ENCODE data around the gene ZMYM1. TPM values are rescaled to one million over a fixed set of nuclear protein-coding genes. Genes with fewer than 3 reads are reported as not detected.
A peak's percentile ranks its signal among the peaks of the same experiment; 100 is the strongest.

Gene ZMYM1
- total RNA-seq, 4 donors from 2014 or later = 3.7 to 19.7 (median 13.5) TPM

DNA sequence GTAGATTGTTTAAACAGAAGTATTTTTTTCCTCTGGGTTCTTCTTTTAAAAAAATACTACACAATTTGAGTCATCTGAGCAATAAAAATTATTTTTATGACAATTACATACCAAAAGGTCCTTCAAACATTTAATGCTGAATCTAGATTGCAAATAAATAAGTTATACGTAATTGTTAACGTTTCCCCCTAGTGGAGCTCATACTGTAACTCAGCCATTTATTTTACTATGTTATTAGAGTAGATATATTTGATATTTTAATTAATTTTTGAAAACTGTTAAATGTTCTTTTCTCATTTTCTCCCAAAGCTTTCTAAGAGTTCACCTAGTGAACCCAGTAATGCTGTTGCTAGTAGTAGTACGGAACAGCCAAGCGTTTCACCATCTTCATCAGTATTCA, 33.5 kb downstream of the ZMYM1 start:
- no peak for TF ChIP-seq EP300 (IDR thresholded peaks at IDR 0.05; ENCODE audit: low read depth)
- TF ChIP-seq POLR2AphosphoS5 (IDR thresholded peaks at IDR 0.05) = no peak
- TF ChIP-seq, protein P1, sequence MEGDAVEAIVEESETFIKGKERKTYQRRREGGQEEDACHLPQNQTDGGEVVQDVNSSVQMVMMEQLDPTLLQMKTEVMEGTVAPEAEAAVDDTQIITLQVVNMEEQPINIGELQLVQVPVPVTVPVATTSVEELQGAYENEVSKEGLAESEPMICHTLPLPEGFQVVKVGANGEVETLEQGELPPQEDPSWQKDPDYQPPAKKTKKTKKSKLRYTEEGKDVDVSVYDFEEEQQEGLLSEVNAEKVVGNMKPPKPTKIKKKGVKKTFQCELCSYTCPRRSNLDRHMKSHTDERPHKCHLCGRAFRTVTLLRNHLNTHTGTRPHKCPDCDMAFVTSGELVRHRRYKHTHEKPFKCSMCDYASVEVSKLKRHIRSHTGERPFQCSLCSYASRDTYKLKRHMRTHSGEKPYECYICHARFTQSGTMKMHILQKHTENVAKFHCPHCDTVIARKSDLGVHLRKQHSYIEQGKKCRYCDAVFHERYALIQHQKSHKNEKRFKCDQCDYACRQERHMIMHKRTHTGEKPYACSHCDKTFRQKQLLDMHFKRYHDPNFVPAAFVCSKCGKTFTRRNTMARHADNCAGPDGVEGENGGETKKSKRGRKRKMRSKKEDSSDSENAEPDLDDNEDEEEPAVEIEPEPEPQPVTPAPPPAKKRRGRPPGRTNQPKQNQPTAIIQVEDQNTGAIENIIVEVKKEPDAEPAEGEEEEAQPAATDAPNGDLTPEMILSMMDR (IDR thresholded peaks at IDR 0.05) = no peak
- no peak for TF ChIP-seq POLR2A (IDR thresholded peaks at IDR 0.05)
- H3K4me1 ChIP-seq = no peaks in the 10 kb centered on the region
- intact Hi-C loops (cut with DNase I; ENCODE audit: low total_unique reads) = no loop called here
- no peak for DNase-seq
- WGBS, 2 donors (ENCODE audit: low coverage in 1 of 2) = 86 to 92% methylated on average over 4 of the region's 4 CpGs
- H3K9me3 ChIP-seq = no peaks in the 10 kb centered on the region
- H3K4me3 ChIP-seq = no peak overlapping the region
- in situ Hi-C loops (cut with MboI; ENCODE audit: low pct_ligation_motif_present in 1 of 4, low pct_unique_long_range_greater_than_20kb in 1 of 4, low sequenced_read_pairs in 3 of 4) = no loop called here
- no peak overlapping the region for H3K27ac ChIP-seq
- H3K36me3 ChIP-seq = peaks cover 0 to 12% (median 5%) of the 10 kb centered on the region in 4 donors
- H3K27me3 ChIP-seq = no peaks in the 10 kb centered on the region

DNA sequence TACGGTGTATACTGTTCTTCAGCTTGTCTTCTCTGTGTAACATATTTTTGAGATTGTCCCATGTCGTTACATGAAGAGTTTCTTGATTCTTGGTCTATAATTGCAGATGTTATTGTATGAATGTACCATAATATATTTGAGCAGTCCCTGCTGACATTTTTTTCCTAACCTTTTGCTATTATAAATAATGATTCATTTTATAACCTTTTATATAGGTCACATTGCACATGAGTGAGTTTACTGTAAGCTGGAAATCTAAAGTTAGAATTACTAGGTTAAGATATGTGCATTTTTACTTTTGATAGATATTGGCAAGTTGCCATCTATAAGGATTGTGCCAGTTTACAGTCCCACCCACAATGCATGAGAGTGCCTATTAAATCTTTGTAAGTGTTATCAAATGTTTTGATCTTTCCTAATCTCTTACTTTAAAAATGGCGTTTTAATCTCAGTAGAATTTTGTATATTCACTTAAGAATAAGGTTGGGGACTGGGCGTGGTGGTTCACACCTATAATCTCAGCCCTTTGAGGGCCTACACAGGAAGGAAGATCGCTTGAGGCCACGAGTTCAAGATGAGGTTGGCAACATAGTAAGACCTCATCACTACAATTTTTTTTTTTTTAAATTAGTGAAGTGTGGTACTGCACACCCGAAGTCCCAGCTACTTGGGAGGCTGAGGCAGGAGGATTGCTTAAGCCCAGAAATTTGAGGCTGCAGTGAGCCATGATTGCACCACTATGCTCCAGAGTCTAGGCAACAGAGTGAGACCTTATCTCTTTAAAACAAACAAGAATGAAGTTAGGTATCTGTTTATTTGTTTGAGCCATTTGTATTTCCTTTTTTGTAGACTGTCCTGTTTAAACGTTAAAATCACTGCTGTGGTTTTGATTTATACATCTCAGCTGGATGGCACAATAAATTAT, 36.5 kb downstream of the ZMYM1 start:
- H3K9me3 ChIP-seq = no peaks in the 10 kb centered on the region
- TF ChIP-seq, protein P1 (IDR thresholded peaks at IDR 0.05) = no peak
- no peak for TF ChIP-seq EP300 (IDR thresholded peaks at IDR 0.05; ENCODE audit: low read depth)
- no peak for TF ChIP-seq POLR2AphosphoS5 (IDR thresholded peaks at IDR 0.05)
- TF ChIP-seq POLR2A (IDR thresholded peaks at IDR 0.05) = no peak
- no peak overlapping the region for H3K27ac ChIP-seq
- H3K36me3 ChIP-seq = peaks cover 0 to 12% (median 2%) of the 10 kb centered on the region in 4 donors
- DNase-seq = no peak
- intact Hi-C loops (cut with DNase I; ENCODE audit: low total_unique reads) (no loop called here), in situ Hi-C loops (cut with MboI; ENCODE audit: low pct_ligation_motif_present in 1 of 4, low pct_unique_long_range_greater_than_20kb in 1 of 4, low sequenced_read_pairs in 3 of 4) (no loop called here)
- no peaks in the 10 kb centered on the region for H3K27me3 ChIP-seq
- WGBS, 2 donors (ENCODE audit: low coverage in 1 of 2) = 77 to 81% methylated on average over 7 to 8 of the region's 8 CpGs
- no peak overlapping the region for H3K4me3 ChIP-seq
- H3K4me1 ChIP-seq = peaks cover 0 to 5% (median under 1%) of the 10 kb centered on the region in 4 donors

DNA sequence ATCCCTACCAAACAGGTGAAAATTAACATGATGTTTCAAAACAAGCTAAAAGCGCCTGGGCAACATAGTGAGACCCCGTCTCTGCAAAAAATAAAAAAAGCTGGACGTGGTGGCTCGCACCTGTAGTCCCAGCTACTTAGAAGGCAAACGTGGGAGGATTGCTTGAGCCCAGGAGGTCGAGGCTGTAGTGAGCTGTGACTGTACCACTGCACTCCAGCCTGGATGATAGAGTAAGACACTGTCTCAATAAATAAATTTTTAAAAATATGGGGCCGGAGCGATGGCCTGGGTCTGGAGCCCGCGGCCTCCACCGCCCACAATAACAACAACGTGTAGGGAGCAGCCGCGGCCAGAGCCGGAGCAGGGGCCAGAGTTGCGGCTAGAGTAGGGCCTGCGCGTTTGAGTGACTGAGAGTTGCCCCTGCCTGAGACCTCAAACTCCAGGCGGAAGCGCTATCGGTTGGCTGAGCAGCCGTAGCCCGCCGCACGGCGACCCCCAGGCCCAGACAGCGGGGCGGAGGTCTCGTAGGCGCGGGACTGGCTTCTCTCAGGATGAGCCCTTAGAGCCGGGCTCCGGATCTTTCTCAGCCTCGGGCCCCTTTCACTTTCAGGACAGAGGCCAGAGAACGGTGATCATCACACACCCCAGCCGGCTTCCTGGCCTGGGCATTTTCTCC, 41.4 kb downstream of the ZMYM1 start:
- H3K4me3 ChIP-seq = peak overlapping the region; percentile 11 to 55 (median 33)
- in situ Hi-C loops (cut with MboI; ENCODE audit: low pct_ligation_motif_present in 1 of 4, low pct_unique_long_range_greater_than_20kb in 1 of 4, low sequenced_read_pairs in 3 of 4) = no loop called here
- WGBS, 2 donors (ENCODE audit: low coverage in 1 of 2) = 23 to 26% methylated on average over 18 to 34 of the region's 36 CpGs
- H3K36me3 ChIP-seq = no peaks in the 10 kb centered on the region
- TF ChIP-seq EP300 (IDR thresholded peaks at IDR 0.05; ENCODE audit: low read depth) (no peak), POLR2A (IDR thresholded peaks at IDR 0.05) (no peak), POLR2AphosphoS5 (IDR thresholded peaks at IDR 0.05) (no peak)
- TF ChIP-seq, protein P1 (IDR thresholded peaks at IDR 0.05) = no peak
- no peaks in the 10 kb centered on the region for H3K9me3 ChIP-seq
- peak; percentile 19 for DNase-seq
- intact Hi-C loops (cut with DNase I; ENCODE audit: low total_unique reads) = no loop called here
- no peaks in the 10 kb centered on the region for H3K27me3 ChIP-seq
- peaks cover 0 to 9% (median 2%) of the 10 kb centered on the region in 4 donors for H3K4me1 ChIP-seq
- peak overlapping the region in 1 of 4 donors; percentile 13 for H3K27ac ChIP-seq

DNA sequence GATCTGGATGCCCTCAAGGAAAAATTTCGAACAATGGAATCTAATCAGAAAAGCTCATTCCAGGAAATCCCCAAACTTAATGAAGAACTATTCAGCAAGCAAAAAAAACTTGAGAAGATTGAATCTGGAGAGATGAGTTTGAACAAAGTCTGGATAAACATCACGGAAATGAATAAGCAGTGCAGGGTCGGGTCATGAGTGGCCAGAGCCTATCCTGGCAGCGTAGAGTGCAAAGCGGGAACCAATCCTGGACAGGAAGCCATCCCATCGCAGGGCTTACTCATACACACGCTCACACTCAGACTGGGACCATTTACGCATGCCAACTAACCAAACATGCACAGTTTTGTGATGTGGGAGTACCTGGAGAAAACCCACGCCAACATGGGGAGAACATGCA, 43.1 kb downstream of the ZMYM1 start:
- Histone ChIP-seq H3K27me3 (no peaks in the 10 kb centered on the region), H3K4me3 (no peak overlapping the region), H3K27ac (no peak overlapping the region), H3K9me3 (no peaks in the 10 kb centered on the region), H3K4me1 (peaks cover 0 to 9% (median 2%) of the 10 kb centered on the region in 4 donors), H3K36me3 (no peaks in the 10 kb centered on the region)
- 84 to 92% methylated on average over 6 to 9 of the region's 9 CpGs for WGBS, 2 donors (ENCODE audit: low coverage in 1 of 2)
- no peak for TF ChIP-seq POLR2A (IDR thresholded peaks at IDR 0.05)
- TF ChIP-seq POLR2AphosphoS5 (IDR thresholded peaks at IDR 0.05) = no peak
- TF ChIP-seq, protein P1 (IDR thresholded peaks at IDR 0.05) = no peak
- no peak for TF ChIP-seq EP300 (IDR thresholded peaks at IDR 0.05; ENCODE audit: low read depth)
- in situ Hi-C loops (cut with MboI; ENCODE audit: low pct_ligation_motif_present in 1 of 4, low pct_unique_long_range_greater_than_20kb in 1 of 4, low sequenced_read_pairs in 3 of 4) (no loop called here), intact Hi-C loops (cut with DNase I; ENCODE audit: low total_unique reads) (no loop called here)
- DNase-seq = no peak

All from transverse colon (tissue), 4 donors.